Neural progenitor cell (in vitro differentiated cells): ENCODE measurements around the gene MAGI2.

Source experiments
- CTCF ChIP-seq: fragments of 200-600 bp; sonication (generic); IDR thresholded peaks from 2 replicates; pipeline ENCODE4 v1.5.1; 2017; ENCODE audit warnings: antibody characterized with exemption, mild to moderate bottlenecking
- EZH2 ChIP-seq: fragments of 200-600 bp; sonication (generic); IDR thresholded peaks from 2 replicates; pipeline ENCODE4 v1.6.1; 2017; ENCODE audit warnings: antibody characterized with exemption, mild to moderate bottlenecking, moderate library complexity
- EZH2phosphoT487 ChIP-seq: fragments of 200-600 bp; sonication (generic); IDR thresholded peaks from 2 replicates; pipeline ENCODE4 v1.6.1; 2017; ENCODE audit warnings: antibody characterized with exemption

- TF ChIP-seq CTCF (no peak), EZH2 (no peak), EZH2phosphoT487 (no peak)
Observed at GRCh38 chr7:79497728-79498127, 44.3 kb upstream of the MAGI2 start.
